CD4-positive, CD25-positive, alpha-beta regulatory T cell (primary cell): ENCODE measurements around the gene SCART1. TPM values are rescaled to one million over a fixed set of nuclear protein-coding genes. Genes with fewer than 3 reads are reported as not detected.
A peak's percentile ranks its signal among the peaks of the same experiment; 100 is the strongest.
"Not testable (repeated sequence)": the region's sequence is repeated elsewhere in the genome, so short reads cannot be mapped to it uniquely, and the experiment has no call there.

ENCODE experiments used
- ATAC-seq, 2 donors: fragments of 150-1000 bp; cut with Tn5 transposase; one replicate each; pipeline ENCODE4 v1.10.0; 2021; ENCODE audit warnings: low read depth in 2 of 2, moderate number of reproducible peaks in 2 of 2, moderate library complexity in 1 of 2
- DNase-seq, 3 donors: peaks; one replicate each; pipeline versions ENCODE4 v3.0.0 to v3.0.0-alpha.2; 2012 to 2022; ENCODE audit warnings: mixed read lengths in 1 of 3
- H3K27ac ChIP-seq: one replicate; pipeline ENCODE4 v1.7.0; 2013; ENCODE audit warnings: mild to moderate bottlenecking, low read length; ENCODE audit not compliant: insufficient read depth, poor library complexity, severe bottlenecking
- H3K27me3 ChIP-seq: one replicate; pipeline ENCODE4 v1.7.0; 2013; ENCODE audit warnings: low read length; ENCODE audit not compliant: control insufficient read depth, insufficient read depth
- H3K36me3 ChIP-seq: one replicate; pipeline ENCODE4 v1.7.0; 2013; ENCODE audit warnings: mild to moderate bottlenecking, low read length, moderate library complexity; ENCODE audit not compliant: control insufficient read depth, insufficient read depth
- H3K4me1 ChIP-seq: 2 replicates; pipeline ENCODE4 v1.7.0; 2013; ENCODE audit warnings: mild to moderate bottlenecking, low read length; ENCODE audit not compliant: insufficient read depth, control insufficient read depth, poor library complexity, severe bottlenecking
- H3K4me3 ChIP-seq: one replicate; pipeline ENCODE4 v1.7.0; 2013; ENCODE audit warnings: low read depth, mild to moderate bottlenecking, low read length, moderate library complexity
- H3K9me3 ChIP-seq, 2 experiments: 1 replicate in 1 of 2; 2 replicates in 1 of 2; pipeline ENCODE4 v1.7.0; 2013; ENCODE audit warnings: low read length in 2 of 2, mild to moderate bottlenecking in 1 of 2, moderate library complexity in 1 of 2; ENCODE audit not compliant: control insufficient read depth in 2 of 2
- H3K27ac Mint-ChIP-seq, 3 donors: one replicate each; pipeline ENCODE4 v1.8.0; 2020 to 2022; ENCODE audit warnings: mild to moderate bottlenecking in 3 of 3, mixed read lengths in 3 of 3, moderate library complexity in 2 of 3
- H3K27me3 Mint-ChIP-seq: one replicate; pipeline ENCODE4 v1.8.0; 2022; ENCODE audit warnings: mild to moderate bottlenecking, mixed read lengths
- H3K36me3 Mint-ChIP-seq: one replicate; pipeline ENCODE4 v1.8.0; 2020; ENCODE audit warnings: mixed read lengths
- H3K4me1 Mint-ChIP-seq, 4 donors: one replicate each; pipeline ENCODE4 v1.8.0; 2020 to 2022; ENCODE audit warnings: mixed read lengths in 4 of 4, mild to moderate bottlenecking in 1 of 4
- H3K4me3 Mint-ChIP-seq, 4 donors: one replicate each; pipeline ENCODE4 v1.8.0; 2020 to 2022; ENCODE audit warnings: mild to moderate bottlenecking in 4 of 4, mixed read lengths in 4 of 4, moderate library complexity in 3 of 4
- H3K9me3 Mint-ChIP-seq, 7 donors: one replicate each; pipeline ENCODE4 v1.8.0; 2020 to 2022; ENCODE audit warnings: mixed read lengths in 7 of 7, mild to moderate bottlenecking in 3 of 7, moderate library complexity in 2 of 7
- polyA plus RNA-seq, 4 donors: library from polyadenylated mRNA; unstranded; fragments of 300-500 nt; fragmentation: Illumina TruSeq; gene quantifications; one replicate each; pipeline ENCODE4 v1.2.3, GENCODE V29; 2021
- total RNA-seq: library from RNA; stranded (reverse); gene quantifications from one replicate; pipeline ENCODE4 v1.2.3, GENCODE V29; 2022

SCART1 gene
- total and polyA plus RNA-seq, 5 donors from 2014 or later: 0.03 to 5.6 (median 0.29) TPM; not detected in 2

DNA sequence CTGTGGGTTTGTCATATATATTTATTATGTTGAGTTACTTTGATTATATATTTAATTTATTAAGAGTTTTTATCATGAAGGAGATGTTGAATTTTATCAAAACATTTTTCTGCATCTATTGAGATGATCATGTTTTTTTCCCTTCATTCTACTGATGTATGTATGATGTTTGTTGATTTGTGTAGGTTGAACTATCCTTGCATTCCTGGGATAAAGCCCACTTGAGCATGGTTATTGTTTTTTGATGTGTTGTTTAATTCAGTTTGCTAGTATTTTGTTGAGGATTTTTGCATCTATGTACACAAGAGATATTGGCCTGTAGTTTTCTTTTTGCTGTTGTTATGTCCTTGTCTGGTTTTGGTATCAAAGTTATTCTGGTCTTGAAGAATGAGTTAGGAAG, 31.1 kb downstream of the SCART1 start:
- Mint-ChIP-seq H3K4me3 (no peak overlapping the region), H3K36me3 (peaks cover 6% of the 10 kb centered on the region), H3K9me3 (peaks cover 1 to 54% (median 21%) of the 10 kb centered on the region in 7 donors), H3K27me3 (peaks cover 19% of the 10 kb centered on the region), H3K4me1 (peaks cover 0 to 2% (median 0%) of the 10 kb centered on the region in 4 donors), H3K27ac (no peak overlapping the region)
- no peak for DNase-seq
- ATAC-seq: no peak
- peaks cover 30 to 32% of the 10 kb centered on the region in 2 experiments for H3K9me3 ChIP-seq
- peaks cover 6% of the 10 kb centered on the region for H3K27me3 ChIP-seq
- no peaks in the 10 kb centered on the region for H3K36me3 ChIP-seq
- H3K27ac ChIP-seq: no peak overlapping the region
- H3K4me3 ChIP-seq: no peak overlapping the region
- no peaks in the 10 kb centered on the region for H3K4me1 ChIP-seq

DNA sequence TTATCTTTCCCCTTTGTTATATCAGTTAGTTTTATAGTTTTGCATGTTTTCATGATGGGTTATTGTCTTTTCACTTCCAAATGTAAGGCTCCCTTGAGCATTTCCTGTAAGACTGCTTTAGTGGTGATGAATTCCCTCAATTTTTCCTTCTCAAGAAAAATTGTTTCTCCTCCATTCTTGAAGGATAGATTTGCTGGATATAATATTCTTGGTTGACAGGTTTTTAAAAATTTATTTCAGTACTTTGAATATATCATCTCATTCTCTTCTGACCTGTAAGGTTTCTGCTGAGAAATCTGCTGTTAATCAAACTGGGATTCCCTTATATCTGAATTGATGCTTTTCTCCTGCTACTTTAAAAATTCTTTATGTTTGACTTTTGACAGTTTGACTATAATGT, 33.3 kb downstream of the SCART1 start:
- ATAC-seq: no peak
- peaks cover 6% of the 10 kb centered on the region for H3K36me3 Mint-ChIP-seq
- H3K4me3 ChIP-seq: no peak overlapping the region
- no peaks in the 10 kb centered on the region for H3K4me1 Mint-ChIP-seq
- no peak overlapping the region for H3K27ac ChIP-seq
- no peak overlapping the region for H3K27ac Mint-ChIP-seq
- H3K4me1 ChIP-seq: no peaks in the 10 kb centered on the region
- H3K9me3 ChIP-seq: peaks cover 30 to 32% of the 10 kb centered on the region in 2 experiments
- H3K9me3 Mint-ChIP-seq: peaks cover 1 to 54% (median 21%) of the 10 kb centered on the region in 7 donors
- no peaks in the 10 kb centered on the region for H3K36me3 ChIP-seq
- peaks cover 6% of the 10 kb centered on the region for H3K27me3 ChIP-seq
- DNase-seq: no peak
- H3K4me3 Mint-ChIP-seq: no peak overlapping the region
- peaks cover 19% of the 10 kb centered on the region for H3K27me3 Mint-ChIP-seq

DNA sequence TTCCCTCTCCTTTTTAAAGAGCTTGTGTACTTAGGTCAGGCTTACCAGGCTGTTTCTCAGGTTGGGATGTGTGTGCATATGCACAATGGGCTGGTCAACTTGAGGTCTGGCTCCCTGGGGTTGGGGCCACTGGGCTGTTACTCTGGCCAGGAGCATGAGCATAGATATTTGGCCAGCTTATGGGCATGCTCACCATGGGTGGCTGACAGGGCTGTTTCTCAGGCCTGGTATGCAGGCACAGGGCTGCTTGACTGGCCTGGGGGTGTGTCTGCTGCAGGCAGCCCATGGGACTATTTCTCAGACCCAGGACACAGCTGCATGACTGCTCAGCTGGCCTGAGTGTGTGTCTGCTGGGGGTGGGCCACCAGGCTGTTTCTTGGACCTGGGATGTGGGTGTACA, 34.6 kb downstream of the SCART1 start:
- Mint-ChIP-seq H3K27ac (no peak overlapping the region), H3K9me3 (peaks cover 0 to 43% (median 18%) of the 10 kb centered on the region in 7 donors)
- ATAC-seq: no peak

DNA sequence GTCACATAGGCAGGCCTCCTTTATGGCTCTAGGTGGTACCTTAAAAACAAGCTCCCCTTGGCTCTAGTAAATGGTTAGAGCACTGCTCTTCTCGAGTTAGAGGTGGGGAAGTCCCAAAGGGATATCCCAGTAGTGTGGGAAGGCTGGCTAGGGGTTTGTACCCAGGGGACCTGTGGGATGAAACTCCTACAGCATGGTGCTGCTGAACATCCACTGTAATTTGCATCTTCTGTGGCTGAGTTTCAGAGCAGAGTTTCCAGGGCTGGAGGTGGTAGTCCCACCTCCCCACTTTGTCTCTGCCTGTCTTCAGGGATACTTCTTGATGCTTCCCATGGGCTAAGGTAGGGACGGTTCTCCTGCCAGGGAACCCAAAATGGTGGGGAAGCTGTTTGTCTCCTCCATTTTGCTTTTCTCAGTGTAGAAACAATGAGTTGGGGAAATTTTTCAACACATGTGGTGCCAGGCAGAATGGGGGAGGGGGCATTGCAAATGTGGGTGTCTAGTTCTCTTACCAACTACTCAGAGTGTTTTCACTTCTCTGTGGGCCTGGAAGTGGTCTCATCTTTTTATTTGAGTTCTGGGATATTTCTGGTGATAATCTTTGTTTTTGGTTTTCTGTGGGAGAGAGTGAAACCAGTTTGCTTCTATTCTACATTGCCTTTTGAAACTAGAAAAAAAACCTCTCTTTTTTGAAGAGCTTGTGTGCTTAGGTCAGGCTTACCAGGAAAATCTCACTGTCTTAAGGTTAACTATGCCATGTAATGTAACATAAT, 36.3 kb downstream of the SCART1 start:
- H3K27me3 Mint-ChIP-seq: peaks cover 13% of the 10 kb centered on the region
- Histone ChIP-seq H3K9me3 (peaks cover 24 to 27% of the 10 kb centered on the region in 2 experiments), H3K4me3 (no peak overlapping the region), H3K36me3 (no peaks in the 10 kb centered on the region), H3K27me3 (no peaks in the 10 kb centered on the region), H3K4me1 (no peaks in the 10 kb centered on the region), H3K27ac (no peak overlapping the region)
- H3K4me3 Mint-ChIP-seq: no peak overlapping the region
- H3K36me3 Mint-ChIP-seq: peaks cover 6% of the 10 kb centered on the region
- no peak overlapping the region for H3K27ac Mint-ChIP-seq
- peaks cover 0 to 30% (median 18%) of the 10 kb centered on the region in 7 donors for H3K9me3 Mint-ChIP-seq
- no peaks in the 10 kb centered on the region for H3K4me1 Mint-ChIP-seq
- no peak for DNase-seq
- ATAC-seq: no peak

More for the DNA sequence above, 34.6 kb downstream of the SCART1 start:
- H3K4me1 Mint-ChIP-seq: no peaks in the 10 kb centered on the region
- H3K4me3 ChIP-seq: no peak overlapping the region
- no peaks in the 10 kb centered on the region for H3K4me1 ChIP-seq
- no peak for DNase-seq
- peaks cover 30 to 32% of the 10 kb centered on the region in 2 experiments for H3K9me3 ChIP-seq
- no peak overlapping the region for H3K27ac ChIP-seq
- H3K27me3 Mint-ChIP-seq: peaks cover 17% of the 10 kb centered on the region
- H3K36me3 Mint-ChIP-seq: peaks cover 6% of the 10 kb centered on the region
- H3K27me3 ChIP-seq: peaks cover 6% of the 10 kb centered on the region
- no peaks in the 10 kb centered on the region for H3K36me3 ChIP-seq
- H3K4me3 Mint-ChIP-seq: no peak overlapping the region

DNA sequence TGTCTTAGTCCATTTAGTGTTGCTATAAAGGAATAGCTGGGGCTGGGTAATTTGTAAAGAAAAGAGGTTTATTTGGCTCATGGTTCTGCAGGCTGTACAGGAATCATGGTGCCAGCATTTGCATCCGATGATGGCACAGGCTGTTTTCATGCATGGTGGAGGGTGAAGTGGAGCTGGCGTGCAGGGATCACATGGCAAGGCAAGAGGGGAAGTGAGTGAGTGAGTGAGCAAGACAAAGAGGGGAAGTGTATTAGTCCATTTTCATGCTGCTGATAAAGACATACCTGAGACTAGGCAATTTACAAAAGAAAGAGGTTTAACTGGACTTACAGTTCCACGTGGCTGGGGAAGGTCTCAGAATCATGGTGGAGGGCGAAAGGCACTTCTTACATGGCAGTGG, 39.8 kb downstream of the SCART1 start:
- not testable (repeated sequence) for H3K4me1 Mint-ChIP-seq, H3K4me1 ChIP-seq, H3K9me3 ChIP-seq, H3K27me3 Mint-ChIP-seq, DNase-seq, H3K9me3 Mint-ChIP-seq, H3K27ac ChIP-seq, H3K4me3 ChIP-seq, H3K36me3 ChIP-seq, H3K27me3 ChIP-seq, ATAC-seq, H3K4me3 Mint-ChIP-seq, H3K36me3 Mint-ChIP-seq
- peak overlapping the region in 1 of 3 donors; percentile 86 for H3K27ac Mint-ChIP-seq

DNA sequence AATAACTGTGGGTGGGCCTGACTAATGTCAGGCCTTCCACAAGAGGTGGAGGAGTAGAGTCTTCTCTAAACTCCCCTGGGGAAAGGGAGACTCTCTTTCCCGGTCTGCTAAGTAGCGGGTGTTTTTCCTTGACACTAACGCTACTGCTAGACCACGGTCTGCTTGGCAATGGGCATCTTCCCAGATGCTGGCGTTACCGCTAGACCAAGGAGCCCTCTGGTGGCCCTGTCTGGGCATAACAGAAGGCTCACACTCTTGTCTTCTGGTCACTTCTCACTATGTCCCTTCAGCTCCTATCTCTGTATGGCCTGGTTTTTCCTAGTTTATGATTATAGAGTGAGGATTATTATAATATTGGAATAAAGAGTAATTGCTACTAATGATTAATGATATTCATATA, 43.6 kb downstream of the SCART1 start:
- not testable (repeated sequence) for H3K36me3 ChIP-seq, ATAC-seq, H3K9me3 Mint-ChIP-seq, H3K27me3 Mint-ChIP-seq, H3K27ac Mint-ChIP-seq, H3K4me1 Mint-ChIP-seq, H3K27me3 ChIP-seq, H3K4me1 ChIP-seq, H3K36me3 Mint-ChIP-seq, DNase-seq, H3K4me3 Mint-ChIP-seq, H3K27ac ChIP-seq, H3K4me3 ChIP-seq, H3K9me3 ChIP-seq

DNA sequence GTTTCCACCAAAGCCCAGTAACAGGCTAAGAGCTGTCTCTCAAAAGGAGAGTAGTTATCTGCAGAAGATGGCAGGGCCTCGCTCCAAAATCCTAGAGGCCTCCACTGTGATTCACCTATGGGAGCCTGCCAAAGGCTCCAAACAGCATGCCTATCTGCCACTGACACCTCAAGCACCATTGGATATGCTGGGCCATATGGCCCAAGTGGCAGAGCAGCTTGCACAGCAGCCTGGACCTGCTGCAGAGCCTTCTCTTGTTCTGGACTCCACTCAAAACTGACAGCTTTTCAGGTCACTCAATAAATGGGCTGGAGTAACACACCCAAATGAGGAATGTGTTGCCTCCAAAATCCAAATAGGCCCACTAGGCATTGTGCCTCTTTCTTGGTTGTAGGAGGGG, 45.4 kb downstream of the SCART1 start:
- not testable (repeated sequence) for H3K36me3 Mint-ChIP-seq, H3K4me1 Mint-ChIP-seq, H3K9me3 ChIP-seq, ATAC-seq, H3K4me3 Mint-ChIP-seq, H3K27me3 ChIP-seq, H3K27ac ChIP-seq, H3K4me1 ChIP-seq, H3K36me3 ChIP-seq, H3K4me3 ChIP-seq, H3K27me3 Mint-ChIP-seq, DNase-seq, H3K9me3 Mint-ChIP-seq, H3K27ac Mint-ChIP-seq

DNA sequence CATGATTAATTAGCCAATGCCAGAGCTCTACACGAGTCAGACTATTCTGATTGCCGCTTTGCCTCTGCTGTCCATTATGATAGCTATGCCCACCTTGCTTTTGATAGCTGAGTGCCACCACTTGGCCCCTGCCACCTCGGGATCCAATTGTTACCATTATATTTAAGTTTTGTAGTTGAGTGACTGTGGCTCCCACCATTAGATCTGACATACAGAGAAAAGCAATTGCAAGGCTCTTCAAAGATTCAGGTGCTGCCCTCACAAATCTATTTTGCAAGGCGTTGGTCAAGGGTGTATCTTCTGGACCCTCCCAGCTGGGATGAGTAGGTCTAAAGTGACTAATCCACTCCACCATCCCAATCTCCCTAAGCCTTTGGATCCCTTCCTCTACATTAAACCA, 47.2 kb downstream of the SCART1 start:
- H3K36me3 Mint-ChIP-seq, H3K4me1 Mint-ChIP-seq, H3K9me3 ChIP-seq, DNase-seq, H3K27ac Mint-ChIP-seq, ATAC-seq, H3K4me3 ChIP-seq, H3K4me3 Mint-ChIP-seq, H3K9me3 Mint-ChIP-seq, H3K27me3 ChIP-seq, H3K27ac ChIP-seq, H3K27me3 Mint-ChIP-seq, H3K36me3 ChIP-seq, H3K4me1 ChIP-seq: not testable (repeated sequence)
